Stimulated activated CD8-positive, alpha-beta memory T cell treated with anti-CD3 and anti-CD28 coated beads, Interleukin-15, amount 100 ng/mL, for 1 hour (primary cell): ENCODE data around the gene TTC34.
A peak's percentile ranks its signal among the peaks of the same experiment; 100 is the strongest.
"Not testable (repeated sequence)": the region's sequence is repeated elsewhere in the genome, so short reads cannot be mapped to it uniquely, and the experiment has no call there.

Source experiments
- DNase-seq: peaks from one replicate; pipeline ENCODE4 v3.0.0-alpha.2; 2020; ENCODE audit warnings: low read depth

TTC34 gene

GRCh38 chr1:2795926-2796325 lies 5.6 kb downstream of the TTC34 start:
- no peak for DNase-seq

- DNase-seq: no peak
These were observed 10.3 kb downstream of the TTC34 start for GRCh38 chr1:2791027-2791760.

- no peak for DNase-seq
These were observed 11.4 kb downstream of the TTC34 start for GRCh38 chr1:2789986-2790581.

GRCh38 chr1:2789164-2789985 lies 12.1 kb downstream of the TTC34 start:
- no peak for DNase-seq

GRCh38 chr1:2788506-2789163 lies 12.9 kb downstream of the TTC34 start:
- no peak for DNase-seq

- DNase-seq: no peak
These were observed 14.2 kb downstream of the TTC34 start for GRCh38 chr1:2787163-2787911.

GRCh38 chr1:2786329-2787162 lies 14.9 kb downstream of the TTC34 start:
- DNase-seq: peak; percentile 65

- no peak for DNase-seq
These were observed 15.7 kb downstream of the TTC34 start for GRCh38 chr1:2785631-2786328.

- DNase-seq: no peak
These were observed 16.5 kb downstream of the TTC34 start for GRCh38 chr1:2784854-2785630.

- no peak for DNase-seq
These were observed 17.8 kb downstream of the TTC34 start for GRCh38 chr1:2783435-2784397.

GRCh38 chr1:2783069-2783434 lies 18.4 kb downstream of the TTC34 start:
- no peak for DNase-seq

- DNase-seq: no peak
These were observed 19.9 kb downstream of the TTC34 start for GRCh38 chr1:2781627-2782026.

GRCh38 chr1:2778220-2778592 lies 23.3 kb downstream of the TTC34 start:
- no peak for DNase-seq

- DNase-seq: no peak
These were observed 23.9 kb downstream of the TTC34 start for GRCh38 chr1:2777424-2778219.

- DNase-seq: not testable (repeated sequence)
These were observed 26.2 kb downstream of the TTC34 start for GRCh38 chr1:2775333-2775732.

GRCh38 chr1:2768052-2768451 lies 33.4 kb downstream of the TTC34 start:
- DNase-seq: not testable (repeated sequence)

- not testable (repeated sequence) for DNase-seq
These were observed 42.1 kb downstream of the TTC34 start for GRCh38 chr1:2759433-2759832.
